ENCODE measurements around the gene NDUFA8. TPM values are rescaled to one million over a fixed set of nuclear protein-coding genes. Genes with fewer than 3 reads are reported as not detected.

The NDUFA8 gene
- polyA plus RNA-seq, 4 donors, result 68.0 to 188 (median 106) TPM

DNA sequence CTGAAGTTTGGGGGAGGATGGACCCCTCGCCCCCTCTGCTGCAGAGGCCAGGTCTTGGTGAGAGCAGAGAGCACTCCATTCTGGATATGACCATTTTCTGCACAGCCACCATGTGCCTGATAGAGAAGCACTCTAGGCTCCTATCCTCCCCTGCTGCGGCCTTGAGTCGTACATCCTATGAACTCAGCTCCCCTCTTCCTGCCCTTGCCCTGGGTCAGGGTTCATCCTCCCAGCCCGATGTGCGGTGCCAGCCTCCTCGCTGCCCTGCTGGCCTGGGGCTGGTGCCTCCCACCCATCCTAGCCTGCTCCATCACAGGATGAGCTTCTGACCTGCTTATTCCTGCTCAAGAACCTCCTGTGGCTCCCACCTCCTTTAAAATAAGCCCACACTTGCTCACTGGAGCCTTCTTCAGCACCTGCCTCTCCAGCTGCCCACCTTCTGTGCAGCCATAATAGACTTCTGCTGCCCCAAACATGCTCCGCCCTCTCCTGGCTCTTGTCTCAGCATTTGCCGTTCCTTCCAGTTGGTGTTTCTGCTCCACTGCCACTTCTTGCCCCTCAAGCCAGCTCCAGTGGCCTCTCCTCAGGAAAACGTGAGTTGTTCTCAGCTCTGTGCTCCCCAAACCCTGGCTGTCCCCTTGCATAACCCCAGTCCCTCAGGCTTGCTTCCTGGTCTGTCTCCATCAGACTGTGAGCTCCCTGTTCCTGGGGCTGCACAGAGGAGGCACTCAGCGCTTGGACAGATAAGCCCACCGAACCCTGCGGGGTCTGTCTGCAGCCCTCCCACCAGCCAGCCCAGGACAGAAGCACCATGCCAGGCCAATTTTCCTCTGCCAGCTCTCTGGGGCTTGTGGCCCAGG is 44.2 kb downstream of the NDUFA8 start:
- no peak for DNase-seq
- H3K4me3 ChIP-seq (ENCODE audit: low read depth in 1 of 3, low read length in 3 of 3), result no peak overlapping the region
- no peaks in the 10 kb centered on the region for H3K4me1 ChIP-seq (ENCODE audit: control insufficient read depth in 3 of 3, insufficient read depth in 2 of 3, low read depth in 1 of 3, low read length in 2 of 3)
- no peaks in the 10 kb centered on the region for H3K36me3 ChIP-seq (ENCODE audit: control insufficient read depth in 3 of 3, insufficient read depth in 2 of 3, low read depth in 1 of 3, low read length in 3 of 3)
- WGBS, 3 donors, result 51 to 72% (median 52%) methylated on average over 12 of the region's 12 CpGs
- H3K27ac ChIP-seq (ENCODE audit: low read depth in 1 of 3, low read length in 2 of 3), result no peak overlapping the region
- H3K9me3 ChIP-seq (ENCODE audit: control insufficient read depth in 2 of 2, insufficient read depth in 1 of 2, low read depth in 1 of 2, low read length in 1 of 2), result peaks cover 0 to 2% of the 10 kb centered on the region in 2 donors
- H3K27me3 ChIP-seq (ENCODE audit: control insufficient read depth in 3 of 3, insufficient read depth in 3 of 3, low read length in 3 of 3), result peaks cover 0 to 4% (median 0%) of the 10 kb centered on the region in 3 donors
- no peak for FAIRE-seq

- 18 to 34% (median 18%) methylated on average over 5 of the region's 5 CpGs for WGBS, 3 donors
- peaks cover 0 to 4% (median 0%) of the 10 kb centered on the region in 3 donors for H3K27me3 ChIP-seq (ENCODE audit: control insufficient read depth in 3 of 3, insufficient read depth in 3 of 3, low read length in 3 of 3)
- DNase-seq (no peak), FAIRE-seq (no peak)
- H3K27ac ChIP-seq (ENCODE audit: low read depth in 1 of 3, low read length in 2 of 3), result no peak overlapping the region
- H3K9me3 ChIP-seq (ENCODE audit: control insufficient read depth in 2 of 2, insufficient read depth in 1 of 2, low read depth in 1 of 2, low read length in 1 of 2), result peaks cover 0 to 2% of the 10 kb centered on the region in 2 donors
- no peak overlapping the region for H3K4me3 ChIP-seq (ENCODE audit: low read depth in 1 of 3, low read length in 3 of 3)
- H3K4me1 ChIP-seq (ENCODE audit: control insufficient read depth in 3 of 3, insufficient read depth in 2 of 3, low read depth in 1 of 3, low read length in 2 of 3), result no peaks in the 10 kb centered on the region
- H3K36me3 ChIP-seq (ENCODE audit: control insufficient read depth in 3 of 3, insufficient read depth in 2 of 3, low read depth in 1 of 3, low read length in 3 of 3), result no peaks in the 10 kb centered on the region
Measured at GRCh38 chr9:122113574-122113973, 46.0 kb downstream of the NDUFA8 start.

- FAIRE-seq, result no peak
- Histone ChIP-seq H3K36me3 (ENCODE audit: control insufficient read depth in 3 of 3, insufficient read depth in 2 of 3, low read depth in 1 of 3, low read length in 3 of 3) (no peaks in the 10 kb centered on the region), H3K4me3 (ENCODE audit: low read depth in 1 of 3, low read length in 3 of 3) (no peak overlapping the region), H3K27ac (ENCODE audit: low read depth in 1 of 3, low read length in 2 of 3) (no peak overlapping the region), H3K4me1 (ENCODE audit: control insufficient read depth in 3 of 3, insufficient read depth in 2 of 3, low read depth in 1 of 3, low read length in 2 of 3) (no peaks in the 10 kb centered on the region), H3K9me3 (ENCODE audit: control insufficient read depth in 2 of 2, insufficient read depth in 1 of 2, low read depth in 1 of 2, low read length in 1 of 2) (peaks cover 0 to 2% of the 10 kb centered on the region in 2 donors), H3K27me3 (ENCODE audit: control insufficient read depth in 3 of 3, insufficient read depth in 3 of 3, low read length in 3 of 3) (peaks cover 0 to 4% (median 0%) of the 10 kb centered on the region in 3 donors)
- DNase-seq, result no peak
- WGBS, 3 donors, result 46 to 71% (median 55%) methylated on average over 6 of the region's 6 CpGs
Measured at GRCh38 chr9:122112238-122112637, 47.3 kb downstream of the NDUFA8 start.

GRCh38 chr9:122111413-122112085 is 48.0 kb downstream of the NDUFA8 start:
- no peak for DNase-seq
- no peaks in the 10 kb centered on the region for H3K4me1 ChIP-seq (ENCODE audit: control insufficient read depth in 3 of 3, insufficient read depth in 2 of 3, low read depth in 1 of 3, low read length in 2 of 3)
- peaks cover 0 to 7% (median 0%) of the 10 kb centered on the region in 3 donors for H3K27me3 ChIP-seq (ENCODE audit: control insufficient read depth in 3 of 3, insufficient read depth in 3 of 3, low read length in 3 of 3)
- no peaks in the 10 kb centered on the region for H3K9me3 ChIP-seq (ENCODE audit: control insufficient read depth in 2 of 2, insufficient read depth in 1 of 2, low read depth in 1 of 2, low read length in 1 of 2)
- no peak overlapping the region for H3K27ac ChIP-seq (ENCODE audit: low read depth in 1 of 3, low read length in 2 of 3)
- no peaks in the 10 kb centered on the region for H3K36me3 ChIP-seq (ENCODE audit: control insufficient read depth in 3 of 3, insufficient read depth in 2 of 3, low read depth in 1 of 3, low read length in 3 of 3)
- no peak for FAIRE-seq
- no peak overlapping the region for H3K4me3 ChIP-seq (ENCODE audit: low read depth in 1 of 3, low read length in 3 of 3)
- 81 to 90% (median 89%) methylated on average over 9 of the region's 9 CpGs for WGBS, 3 donors

DNA sequence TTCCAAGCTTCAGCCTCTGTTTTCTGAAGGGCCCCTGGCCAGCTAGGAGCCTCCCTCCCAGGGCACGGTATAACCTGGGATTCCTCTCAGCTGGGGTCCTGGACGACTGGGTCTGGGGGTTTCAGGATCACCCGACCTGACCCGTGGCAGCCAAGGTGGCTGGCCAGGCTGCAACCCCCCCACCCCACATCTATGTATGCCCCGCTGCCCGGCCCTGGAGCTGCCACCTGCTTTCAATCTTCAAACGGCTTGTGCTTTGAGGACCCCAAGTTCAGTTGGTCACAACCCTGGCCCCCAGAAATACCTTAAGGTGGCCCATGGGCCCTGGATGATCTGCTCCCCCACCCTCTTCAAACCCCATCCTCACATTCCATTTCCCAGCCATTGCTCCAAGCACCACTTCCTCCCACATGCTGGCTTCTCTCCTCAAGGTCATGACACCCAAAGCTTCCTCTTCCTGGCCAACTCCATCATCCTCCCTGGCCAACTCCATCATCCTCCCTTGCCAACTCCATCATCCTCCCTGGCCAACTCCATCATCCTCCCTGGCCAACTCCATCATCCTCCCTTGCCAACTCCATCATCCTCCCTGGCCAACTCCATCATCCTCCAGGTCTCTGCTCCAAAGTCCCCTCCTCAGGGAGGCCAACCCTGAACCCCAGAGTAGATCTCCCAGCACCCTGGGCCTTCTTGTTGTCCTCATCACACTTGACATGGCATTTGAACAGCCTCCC is 49.3 kb downstream of the NDUFA8 start:
- WGBS, 3 donors, result 88 to 90% (median 90%) methylated on average over 7 of the region's 7 CpGs
- no peaks in the 10 kb centered on the region for H3K36me3 ChIP-seq (ENCODE audit: control insufficient read depth in 3 of 3, insufficient read depth in 2 of 3, low read depth in 1 of 3, low read length in 3 of 3)
- peaks cover 0 to 7% (median 0%) of the 10 kb centered on the region in 3 donors for H3K27me3 ChIP-seq (ENCODE audit: control insufficient read depth in 3 of 3, insufficient read depth in 3 of 3, low read length in 3 of 3)
- no peak for FAIRE-seq
- no peak overlapping the region for H3K27ac ChIP-seq (ENCODE audit: low read depth in 1 of 3, low read length in 2 of 3)
- H3K9me3 ChIP-seq (ENCODE audit: control insufficient read depth in 2 of 2, insufficient read depth in 1 of 2, low read depth in 1 of 2, low read length in 1 of 2), result no peaks in the 10 kb centered on the region
- DNase-seq, result no peak
- no peaks in the 10 kb centered on the region for H3K4me1 ChIP-seq (ENCODE audit: control insufficient read depth in 3 of 3, insufficient read depth in 2 of 3, low read depth in 1 of 3, low read length in 2 of 3)
- no peak overlapping the region for H3K4me3 ChIP-seq (ENCODE audit: low read depth in 1 of 3, low read length in 3 of 3)

DNA sequence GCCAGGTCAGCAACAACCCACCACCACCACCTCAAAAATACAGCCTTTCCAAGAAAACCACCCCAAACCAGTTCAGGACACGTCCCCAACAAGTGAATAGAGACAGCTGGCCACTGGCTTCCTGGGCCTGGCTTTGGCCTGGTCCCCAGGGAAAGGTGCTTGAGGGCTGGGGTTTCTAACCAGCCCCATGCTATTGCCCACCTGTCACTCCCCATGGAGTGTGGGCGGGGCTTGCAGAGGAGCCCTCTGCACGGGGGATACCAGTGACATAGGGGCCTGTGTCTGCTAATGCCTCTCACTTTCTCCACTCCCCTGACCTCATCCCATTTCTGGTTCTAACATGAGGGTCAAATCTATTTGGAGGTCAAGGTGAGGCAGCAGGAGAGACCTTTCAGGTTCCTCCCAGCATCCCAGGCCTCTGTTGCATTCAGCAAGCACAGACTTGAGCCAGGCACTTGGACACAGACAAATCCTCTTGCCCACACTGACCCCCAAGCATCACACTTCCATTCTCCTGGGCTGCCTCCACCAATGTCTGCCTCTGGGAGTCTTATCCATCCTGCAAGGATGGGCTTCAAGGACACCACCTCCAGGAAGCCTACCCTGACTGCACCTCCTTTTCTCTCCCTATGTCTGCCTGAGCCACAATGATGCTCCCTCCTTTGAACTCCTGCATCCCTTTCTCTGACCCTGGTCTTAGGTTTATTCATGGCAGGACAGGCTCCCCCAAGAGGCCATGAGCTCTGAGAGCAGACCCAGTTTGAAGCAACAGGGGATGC is 50.4 kb downstream of the NDUFA8 start:
- DNase-seq, result no peak
- H3K27ac ChIP-seq (ENCODE audit: low read depth in 1 of 3, low read length in 2 of 3), result no peak overlapping the region
- no peak overlapping the region for H3K4me3 ChIP-seq (ENCODE audit: low read depth in 1 of 3, low read length in 3 of 3)
- peaks cover 0 to 7% (median 0%) of the 10 kb centered on the region in 3 donors for H3K27me3 ChIP-seq (ENCODE audit: control insufficient read depth in 3 of 3, insufficient read depth in 3 of 3, low read length in 3 of 3)
- H3K36me3 ChIP-seq (ENCODE audit: control insufficient read depth in 3 of 3, insufficient read depth in 2 of 3, low read depth in 1 of 3, low read length in 3 of 3), result no peaks in the 10 kb centered on the region
- no peaks in the 10 kb centered on the region for H3K9me3 ChIP-seq (ENCODE audit: control insufficient read depth in 2 of 2, insufficient read depth in 1 of 2, low read depth in 1 of 2, low read length in 1 of 2)
- WGBS, 3 donors, result 70 to 83% (median 80%) methylated on average over 3 of the region's 3 CpGs
- no peak for FAIRE-seq
- no peaks in the 10 kb centered on the region for H3K4me1 ChIP-seq (ENCODE audit: control insufficient read depth in 3 of 3, insufficient read depth in 2 of 3, low read depth in 1 of 3, low read length in 2 of 3)

- Histone ChIP-seq H3K27me3 (ENCODE audit: control insufficient read depth in 3 of 3, insufficient read depth in 3 of 3, low read length in 3 of 3) (peaks cover 0 to 2% (median 0%) of the 10 kb centered on the region in 3 donors), H3K4me3 (ENCODE audit: low read depth in 1 of 3, low read length in 3 of 3) (no peak overlapping the region), H3K9me3 (ENCODE audit: control insufficient read depth in 2 of 2, insufficient read depth in 1 of 2, low read depth in 1 of 2, low read length in 1 of 2) (peaks cover 0 to 2% of the 10 kb centered on the region in 2 donors), H3K4me1 (ENCODE audit: control insufficient read depth in 3 of 3, insufficient read depth in 2 of 3, low read depth in 1 of 3, low read length in 2 of 3) (no peaks in the 10 kb centered on the region), H3K27ac (ENCODE audit: low read depth in 1 of 3, low read length in 2 of 3) (no peak overlapping the region), H3K36me3 (ENCODE audit: control insufficient read depth in 3 of 3, insufficient read depth in 2 of 3, low read depth in 1 of 3, low read length in 3 of 3) (no peaks in the 10 kb centered on the region)
- DNase-seq (no peak), FAIRE-seq (no peak)
- 62 to 75% (median 64%) methylated on average over 7 of the region's 7 CpGs for WGBS, 3 donors
Measured at GRCh38 chr9:122107291-122107805, 52.2 kb downstream of the NDUFA8 start.

Measured in small intestine (tissue), 7 donors.